Stimulated activated CD4-positive, alpha-beta T cell treated with anti-CD3 and anti-CD28 coated beads, Interleukin-4, amount 100 ng/mL, for 48 hours (primary cell): ENCODE data around the gene GCM1.

Source experiments
- DNase-seq, 2 donors: peaks; one replicate each; pipeline ENCODE4 v3.0.0-alpha.2; 2020; ENCODE audit warnings: low read depth in 2 of 2

The GCM1 gene

DNA sequence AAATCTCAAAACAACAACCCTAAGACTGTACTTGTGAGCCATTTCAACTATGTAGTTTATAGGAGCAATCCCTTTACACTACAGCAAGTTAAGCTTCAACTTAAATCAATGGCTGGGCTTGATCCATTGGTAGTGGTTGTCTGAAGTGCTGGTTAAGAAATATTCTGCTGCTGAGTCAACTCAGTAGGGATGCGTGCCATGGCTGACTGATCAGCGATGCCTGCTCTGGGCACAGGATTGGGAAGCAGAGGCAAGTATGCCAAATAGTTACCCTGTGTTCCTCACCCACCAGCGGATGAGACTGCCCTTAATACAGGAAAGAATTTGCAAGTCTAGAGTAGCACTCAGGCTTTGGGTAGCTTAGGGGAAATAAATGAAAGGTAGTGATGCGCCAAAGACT lies 41.5 kb downstream of the GCM1 start:
- no peak for DNase-seq

DNA sequence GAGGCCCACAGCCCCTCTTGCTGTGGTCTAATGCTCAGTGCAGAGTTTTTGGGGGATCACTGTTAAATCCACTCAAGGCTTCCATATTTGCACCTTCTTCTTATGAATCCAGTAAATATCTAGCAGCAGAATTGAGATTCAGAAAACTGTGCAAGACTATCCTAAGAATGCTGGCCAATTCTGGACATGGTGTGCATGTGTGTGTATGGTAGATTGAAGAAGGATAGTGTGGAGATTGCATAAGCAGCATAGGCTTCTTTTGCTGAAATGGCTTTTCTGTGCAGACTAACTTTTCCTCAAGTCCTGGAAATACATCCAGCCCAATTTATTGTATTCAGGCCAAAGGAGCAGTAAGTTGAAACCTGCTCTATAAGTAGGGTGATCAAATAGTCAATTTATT lies 43.7 kb downstream of the GCM1 start:
- DNase-seq, result no peak

DNA sequence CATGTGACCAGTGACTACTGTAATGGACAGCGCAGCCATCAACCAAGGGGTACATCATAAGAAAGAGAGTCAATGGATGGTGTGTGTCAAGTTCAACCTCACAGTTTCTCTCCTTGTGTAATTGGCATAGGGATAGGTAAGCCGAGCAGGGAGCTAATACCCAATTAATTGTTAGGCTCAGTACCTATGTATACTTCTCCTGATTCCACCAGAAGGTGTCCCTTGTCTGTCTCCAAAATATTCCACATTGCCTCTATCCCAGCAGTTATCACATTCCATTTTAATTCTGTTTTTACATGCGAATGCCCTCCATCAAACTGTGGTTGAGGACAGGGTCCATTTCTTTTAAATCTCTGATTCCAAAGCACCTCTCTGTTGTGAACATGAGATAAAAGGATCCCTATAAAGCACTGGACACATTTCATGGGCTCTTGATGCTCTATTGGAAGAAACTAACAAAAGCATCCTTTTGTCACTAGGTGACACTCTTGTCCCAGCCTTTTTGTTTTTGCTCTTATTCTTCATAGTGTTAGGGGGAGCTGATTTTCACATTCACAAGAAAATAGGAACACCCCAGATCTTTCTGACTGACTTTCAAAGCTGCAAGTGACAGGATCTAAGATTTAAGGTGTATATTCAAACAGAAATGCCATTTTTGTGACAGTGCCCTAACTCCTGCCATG lies 44.5 kb downstream of the GCM1 start:
- DNase-seq, result no peak

DNA sequence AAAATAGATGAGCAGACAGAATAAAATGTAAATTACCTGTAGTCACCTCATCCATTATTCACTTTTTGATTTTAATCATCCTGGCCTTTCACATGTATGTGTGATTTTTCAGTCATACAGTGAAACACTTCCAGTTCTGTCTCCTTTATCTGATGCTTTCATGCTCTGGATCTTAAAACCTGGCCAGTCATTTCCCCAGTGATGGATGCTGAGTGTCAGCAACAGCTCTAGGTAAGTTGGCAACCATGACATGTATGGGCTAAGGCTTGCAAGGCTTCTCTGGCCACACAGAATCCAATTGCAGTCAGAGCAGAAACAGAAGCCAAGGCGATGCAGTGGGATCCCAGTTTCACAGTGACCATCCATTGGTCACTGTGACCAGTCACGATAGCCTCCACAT lies 47.6 kb downstream of the GCM1 start:
- DNase-seq, result no peak

DNA sequence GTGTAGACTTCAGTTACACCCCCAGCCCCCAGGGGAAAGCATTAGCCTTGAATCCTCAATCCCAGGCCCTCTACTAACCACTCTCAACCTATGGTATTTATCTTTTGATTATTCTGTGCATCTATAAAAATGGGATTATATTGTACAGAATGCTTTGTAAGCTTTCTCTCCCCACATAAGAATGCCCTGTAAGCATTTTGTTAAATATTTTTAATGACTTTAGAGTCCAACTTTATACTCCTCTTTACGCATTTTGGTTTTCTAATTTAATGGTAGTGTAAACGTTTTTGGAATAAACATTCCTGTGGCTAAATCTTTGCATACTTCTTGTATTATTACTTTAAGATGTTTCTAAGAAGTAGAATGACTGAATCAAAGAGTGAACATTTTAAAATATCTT lies 48.1 kb downstream of the GCM1 start:
- no peak for DNase-seq

DNA sequence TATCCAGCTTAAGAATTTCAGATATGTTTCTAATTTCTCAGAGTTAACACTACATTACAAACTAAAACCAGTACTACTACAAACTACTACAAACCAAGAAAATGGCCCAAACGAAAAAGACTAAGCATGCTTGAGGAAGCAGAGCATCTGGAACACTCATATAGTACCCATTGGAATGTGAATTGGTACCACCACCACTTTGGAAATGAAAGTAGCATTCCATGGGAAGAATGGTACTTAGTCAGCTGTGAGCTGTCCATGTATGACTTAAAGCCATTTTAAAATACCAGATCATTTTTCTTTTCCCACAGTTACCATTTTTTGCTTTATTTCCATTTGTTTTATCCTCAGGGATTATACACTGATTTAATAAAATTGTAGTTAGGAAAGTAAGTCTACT lies 52.9 kb downstream of the GCM1 start:
- no peak for DNase-seq

DNA sequence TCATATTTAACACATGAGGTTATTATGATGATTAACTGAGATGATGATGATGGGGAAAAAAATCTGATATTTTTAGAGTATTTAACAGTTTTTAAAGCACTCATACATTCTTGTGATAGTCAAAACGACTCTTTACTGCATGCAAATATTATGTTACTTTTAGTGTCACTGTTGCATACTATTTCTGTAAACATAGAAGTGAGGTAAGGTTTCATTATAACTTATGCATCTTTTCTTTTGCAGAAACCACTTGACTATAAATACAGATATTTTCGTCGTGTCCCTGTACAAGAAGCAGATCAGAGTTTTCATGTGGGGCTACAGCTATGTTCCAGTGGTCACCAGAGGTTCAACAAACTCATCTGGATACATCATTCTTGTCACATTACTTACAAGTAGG lies 53.4 kb downstream of the GCM1 start:
- DNase-seq, result no peak

DNA sequence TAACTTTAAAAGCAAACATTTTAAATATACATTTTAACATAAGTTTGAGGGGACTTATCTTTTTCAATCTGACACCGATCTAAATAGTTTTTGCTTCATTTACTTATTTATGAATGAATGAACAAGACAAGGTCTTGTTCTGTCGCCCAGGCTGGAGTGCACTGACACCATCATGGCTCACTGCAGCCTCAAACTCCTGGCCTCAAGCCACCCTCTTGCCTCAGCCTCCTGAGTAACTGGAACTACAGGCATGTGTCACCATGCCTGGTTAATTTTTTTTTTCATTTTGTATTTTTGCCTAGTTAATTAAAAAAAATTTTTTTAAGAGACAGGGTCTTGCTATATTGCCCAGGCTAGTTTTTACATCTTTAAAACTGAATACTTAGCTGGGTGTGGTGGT lies 58.1 kb downstream of the GCM1 start:
- DNase-seq, result no peak

- no peak for DNase-seq
These were observed 58.7 kb downstream of the GCM1 start for GRCh38 chr6:53089948-53090347.

DNA sequence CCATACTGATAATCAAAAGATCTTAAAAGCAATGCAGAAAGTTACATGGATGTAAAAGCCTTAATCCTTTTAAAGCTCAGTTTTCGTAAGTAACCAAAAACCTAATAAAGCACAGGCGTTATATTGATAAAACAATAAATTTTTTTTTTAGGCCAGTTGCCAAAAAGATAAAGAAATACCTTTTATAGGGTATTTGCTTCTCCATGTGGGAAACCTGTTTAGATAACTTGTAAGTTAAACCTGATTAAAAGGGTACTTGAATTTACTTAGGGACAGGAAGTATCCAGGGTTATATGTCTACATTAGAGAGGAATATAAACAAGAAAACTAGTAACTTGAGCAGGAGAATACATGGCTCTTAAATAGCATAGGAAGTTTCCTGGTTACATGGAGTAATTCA lies 62.3 kb downstream of the GCM1 start:
- DNase-seq, result no peak

DNA sequence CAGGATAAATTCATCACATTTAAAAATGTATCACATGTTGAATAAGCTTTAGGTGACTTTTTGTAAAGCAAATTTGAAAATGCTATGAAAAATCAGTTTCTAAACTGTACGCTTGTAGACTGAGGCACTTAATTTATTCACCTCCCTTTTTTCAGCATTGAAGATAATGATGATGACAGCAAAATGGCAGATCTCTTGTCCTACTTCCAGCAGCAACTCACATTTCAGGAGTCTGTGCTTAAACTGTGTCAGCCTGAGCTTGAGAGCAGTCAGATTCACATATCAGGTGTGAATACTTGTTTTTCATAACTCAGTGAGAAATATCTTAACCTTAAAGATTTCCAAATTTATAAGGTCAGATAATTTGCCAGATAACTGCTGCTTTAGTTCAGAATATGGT lies 67.8 kb downstream of the GCM1 start:
- no peak for DNase-seq
